HEK293 (cell line): ENCODE measurements around the gene HES3.

ENCODE experiments used
- CTCF ChIA-PET: fragments of 350-600 bp; formaldehyde crosslinking; extraction: SDS; loops from one replicate; lab custom pipeline; 2021; ENCODE audit warnings: antibody characterized with exemption; lab: Yijun Ruan, JAX
- POLR2A ChIA-PET: fragments of 300-600 bp; formaldehyde crosslinking; extraction: SDS; loops from one replicate; lab custom pipeline; 2020; ENCODE audit warnings: antibody characterized with exemption, inconsistent platforms; lab: Yijun Ruan, JAX
- H3K27ac ChIP-seq: fragments of 200-500 bp; sonication (Bioruptor generic); 2 replicates; pipeline ENCODE4 v1.5.1; 2014; ENCODE audit warnings: low read depth, low read length, control low read depth, inconsistent platforms; ENCODE audit errors: extremely low read depth
- H3K36me3 ChIP-seq, 2 experiments: fragments of 200-500 bp in 1 of 2; sonication (Bioruptor generic) in 1 of 2; 1 replicate in 1 of 2; 2 replicates in 1 of 2; pipeline ENCODE4 v1.5.1; 2014 to 2017; ENCODE audit warnings: inconsistent platforms in 2 of 2, low read length in 2 of 2; ENCODE audit not compliant: control insufficient read depth in 2 of 2, insufficient read depth in 1 of 2
- H3K4me1 ChIP-seq: fragments of 200-500 bp; sonication (Bioruptor generic); 2 replicates; pipeline ENCODE4 v1.5.1; 2014; ENCODE audit warnings: mild to moderate bottlenecking, low read length, inconsistent platforms; ENCODE audit not compliant: control insufficient read depth, insufficient read depth
- H3K4me3 ChIP-seq: 2 replicates; pipeline ENCODE4 v1.5.1; 2011; ENCODE audit warnings: low read depth, mild to moderate bottlenecking, control low read depth, low read length, moderate library complexity
- H3K9me3 ChIP-seq: fragments of 200-500 bp; sonication (Bioruptor generic); 2 replicates; pipeline ENCODE4 v1.5.1; 2014; ENCODE audit warnings: low read depth, low read length, inconsistent platforms; ENCODE audit not compliant: control insufficient read depth, insufficient read depth
- BCL11A ChIP-seq: fragments of 450-650 bp; formaldehyde crosslinking; IDR thresholded peaks from 2 replicates; pipeline ENCODE4 v1.5.1; 2016; ENCODE audit warnings: low read depth, missing biosample characterization, missing genetic modification characterization
- CTCF ChIP-seq: fragments of 450-650 bp; formaldehyde crosslinking; IDR thresholded peaks from 2 replicates; pipeline ENCODE4 v1.5.1; 2016; ENCODE audit warnings: missing biosample characterization, missing genetic modification characterization
- EGR2 ChIP-seq: fragments of 450-650 bp; formaldehyde crosslinking; IDR thresholded peaks from 2 replicates; pipeline ENCODE4 v1.5.1; 2016; ENCODE audit warnings: low read depth, missing biosample characterization, missing genetic modification characterization
- HOXC10 ChIP-seq: sonication (generic); formaldehyde crosslinking; IDR thresholded peaks from 2 replicates; pipeline ENCODE4 v1.8.1; 2023; ENCODE audit warnings: mild to moderate bottlenecking, missing genetic modification reagents
- KLF16 ChIP-seq: fragments of 450-650 bp; formaldehyde crosslinking; IDR thresholded peaks from 2 replicates; pipeline ENCODE4 v1.5.1; 2017; ENCODE audit warnings: missing biosample characterization, missing genetic modification characterization
- KLF9 ChIP-seq: fragments of 450-650 bp; formaldehyde crosslinking; IDR thresholded peaks from 2 replicates; pipeline ENCODE4 v1.5.1; 2016; ENCODE audit warnings: missing biosample characterization, missing genetic modification characterization, low read depth
- PRDM1 ChIP-seq: fragments of 450-650 bp; formaldehyde crosslinking; IDR thresholded peaks from 2 replicates; pipeline ENCODE4; 2016; ENCODE audit warnings: missing biosample characterization, missing genetic modification characterization
- SCRT1 ChIP-seq: fragments of 450-650 bp; formaldehyde crosslinking; IDR thresholded peaks from 2 replicates; pipeline ENCODE4 v1.5.1; 2016; ENCODE audit warnings: missing biosample characterization, missing genetic modification characterization, borderline replicate concordance
- SP7 ChIP-seq: fragments of 450-650 bp; formaldehyde crosslinking; IDR thresholded peaks from 2 replicates; pipeline ENCODE4 v1.5.1; 2016; ENCODE audit warnings: missing biosample characterization, missing genetic modification characterization
- WT1 ChIP-seq: fragments of 450-650 bp; formaldehyde crosslinking; IDR thresholded peaks from 2 replicates; pipeline ENCODE4 v1.5.1; 2016; ENCODE audit warnings: missing biosample characterization, missing genetic modification characterization
- YY2 ChIP-seq: fragments of 450-650 bp; formaldehyde crosslinking; IDR thresholded peaks from 2 replicates; pipeline ENCODE4 v1.5.1; 2016; ENCODE audit warnings: missing biosample characterization, missing genetic modification characterization
- ZBTB10 ChIP-seq: fragments of 450-650 bp; formaldehyde crosslinking; IDR thresholded peaks from 2 replicates; pipeline ENCODE4 v1.5.1; 2016; ENCODE audit warnings: missing biosample characterization, missing genetic modification characterization
- ZBTB21 ChIP-seq: fragments of 450-650 bp; formaldehyde crosslinking; IDR thresholded peaks from 2 replicates; pipeline ENCODE4 v1.5.1; 2017; ENCODE audit warnings: missing biosample characterization, missing genetic modification characterization
- ZBTB26 ChIP-seq: fragments of 450-650 bp; formaldehyde crosslinking; optimal IDR thresholded peaks from 2 replicates; pipeline ENCODE3; 2016; ENCODE audit warnings: missing biosample characterization, mild to moderate bottlenecking, missing genetic modification characterization
- ZNF10 ChIP-seq: fragments of 450-650 bp; formaldehyde crosslinking; IDR thresholded peaks from 2 replicates; pipeline ENCODE4 v1.5.1; 2017; ENCODE audit warnings: missing biosample characterization, missing genetic modification characterization
- ZNF2 ChIP-seq: fragments of 450-650 bp; formaldehyde crosslinking; IDR thresholded peaks from 2 replicates; pipeline ENCODE4 v1.5.1; 2016; ENCODE audit warnings: missing biosample characterization, missing genetic modification characterization
- ZNF26 ChIP-seq: fragments of 450-650 bp; formaldehyde crosslinking; IDR thresholded peaks from 2 replicates; pipeline ENCODE4 v1.5.1; 2016; ENCODE audit warnings: missing biosample characterization, missing genetic modification characterization
- ZNF324 ChIP-seq: fragments of 450-650 bp; formaldehyde crosslinking; IDR thresholded peaks from 2 replicates; pipeline ENCODE4 v1.5.1; 2016; ENCODE audit warnings: missing biosample characterization, missing genetic modification characterization
- ZNF366 ChIP-seq: fragments of 450-650 bp; formaldehyde crosslinking; conservative IDR thresholded peaks from 2 replicates; pipeline ENCODE4 v1.5.1; 2016; ENCODE audit warnings: missing biosample characterization, missing genetic modification characterization
- ZNF391 ChIP-seq: fragments of 450-650 bp; formaldehyde crosslinking; IDR thresholded peaks from 2 replicates; pipeline ENCODE4 v1.5.1; 2016; ENCODE audit warnings: low read depth, missing biosample characterization, missing genetic modification characterization, borderline replicate concordance
- ZNF394 ChIP-seq: fragments of 450-650 bp; formaldehyde crosslinking; IDR thresholded peaks from 2 replicates; pipeline ENCODE4 v1.5.1; 2016; ENCODE audit warnings: missing biosample characterization, missing genetic modification characterization, mild to moderate bottlenecking, moderate library complexity, borderline replicate concordance
- ZNF561 ChIP-seq: fragments of 450-650 bp; IDR thresholded peaks from 2 replicates; pipeline ENCODE4 v1.5.1; 2018; ENCODE audit warnings: missing biosample characterization, missing genetic modification characterization, borderline replicate concordance
- ZNF600 ChIP-seq: fragments of 450-650 bp; formaldehyde crosslinking; IDR thresholded peaks from 2 replicates; pipeline ENCODE4 v1.5.1; 2016; ENCODE audit warnings: missing biosample characterization, missing genetic modification characterization
- ZNF658 ChIP-seq: fragments of 450-650 bp; formaldehyde crosslinking; IDR thresholded peaks from 2 replicates; pipeline ENCODE4; 2016; ENCODE audit warnings: missing biosample characterization, missing genetic modification characterization
- ZNF660 ChIP-seq: fragments of 450-650 bp; IDR thresholded peaks from 2 replicates; pipeline ENCODE4 v1.5.1; 2018; ENCODE audit warnings: missing biosample characterization, mild to moderate bottlenecking, missing genetic modification characterization
- ZNF670 ChIP-seq: fragments of 450-650 bp; formaldehyde crosslinking; IDR thresholded peaks from 2 replicates; pipeline ENCODE4 v1.5.1; 2016; ENCODE audit warnings: missing biosample characterization, missing genetic modification characterization, low read depth
- ZSCAN30 ChIP-seq: fragments of 450-650 bp; IDR thresholded peaks from 2 replicates; pipeline ENCODE4 v1.5.1; 2018; ENCODE audit warnings: missing biosample characterization, mild to moderate bottlenecking, missing genetic modification characterization, moderate library complexity

The HES3 gene

GRCh38 chr1:6245869-6246496, 2.0 kb downstream of the HES3 start (continued):
- no peak for TF ChIP-seq ZBTB21 (tag by site-specific recombination)
- TF ChIP-seq ZBTB10: no peak
- TF ChIP-seq EGR2 (tag by site-specific recombination): 0 out of 2 replicates have a peak, but pooled peaks have one; percentile 41
- TF ChIP-seq, all 188 proteins: peak for 13

GRCh38 chr1:6246497-6247467, 2.8 kb downstream of the HES3 start:
- H3K4me1 ChIP-seq: no peaks in the 10 kb centered on the region; the same call in 1 of the 2 replicates
- CTCF ChIA-PET: interaction anchor here (0.6 to 9.2 kb wide), 64 partner anchors 9 to 473 kb away, joined by 3 to 181 read pairs (median 4); partner anchors contain the start of genes HES2, ICMT and RNF207
- TF ChIP-seq ZNF324 (tag by site-specific recombination) (no peak), ZNF670 (tag by site-specific recombination) (no peak), YY2 (no peak), ZNF561 (tag by site-specific recombination) (peak; percentile 48; the same call in 1 of the 2 replicates), PRDM1 (tag by site-specific recombination) (no peak), HOXC10 (CRISPR knock-in tag) (no peak), SP7 (tag by site-specific recombination) (peak; percentile 57), ZNF2 (tag by site-specific recombination) (peak; percentile 73; the same call in 1 of the 2 replicates), KLF9 (tag by site-specific recombination) (peak; percentile 40; the same call in 1 of the 2 replicates), BCL11A (tag by site-specific recombination) (0 out of 2 replicates have a peak, but pooled peaks have one; percentile 55), ZNF10 (tag by site-specific recombination) (peak; percentile 67), ZBTB26 (tag by site-specific recombination) (peak; percentile 35), ZNF600 (peak; percentile 78; the same call in 1 of the 2 replicates), CTCF (tag by site-specific recombination) (peak; percentile 97), ZNF658 (tag by site-specific recombination) (no peak), ZSCAN30 (tag by site-specific recombination) (peak; percentile 50; the same call in 1 of the 2 replicates), WT1 (tag by site-specific recombination) (0 out of 2 replicates have a peak, but pooled peaks have one; percentile 21), ZNF26 (tag by site-specific recombination) (no peak), ZNF394 (tag by site-specific recombination) (no peak), ZNF660 (tag by site-specific recombination) (no peak), ZNF366 (tag by site-specific recombination) (no peak), KLF16 (tag by site-specific recombination) (no peak), ZNF391 (tag by site-specific recombination) (peak; percentile 47; the same call in 1 of the 2 replicates), SCRT1 (0 out of 2 replicates have a peak, but pooled peaks have one; percentile 8)

More at GRCh38 chr1:6246497-6247467, 2.8 kb downstream of the HES3 start:
- POLR2A ChIA-PET: no interaction called here
- no peak overlapping the region for H3K4me3 ChIP-seq
- no peaks in the 10 kb centered on the region for H3K36me3 ChIP-seq
- H3K27ac ChIP-seq: no peak overlapping the region
- no peaks in the 10 kb centered on the region for H3K9me3 ChIP-seq
